Esophagus muscularis mucosa (tissue), 4 donors: ENCODE measurements around the gene OR4D5. TPM values are rescaled to one million over a fixed set of nuclear protein-coding genes. Genes with fewer than 3 reads are reported as not detected.

ENCODE experiments used
- DNase-seq: peaks from one replicate; pipeline ENCODE4 v3.0.0-alpha.2; 2017; ENCODE audit errors: extremely low spot score
- H3K27ac ChIP-seq, 4 donors: fragments of 200-600 bp; sonication (generic); replicated peaks in 1 of 4; 1 replicate in 3 of 4; 2 replicates in 1 of 4; pipeline ENCODE4 v1.5.1; 2016 to 2019; ENCODE audit warnings: mild to moderate bottlenecking in 1 of 4
- H3K27me3 ChIP-seq, 4 donors: fragments of 200-600 bp; sonication (generic); one replicate each; pipeline versions ENCODE4 v1.5.1 to v1.6.0; 2016 to 2019
- H3K36me3 ChIP-seq, 4 donors: fragments of 200-600 bp; sonication (generic); one replicate each; pipeline ENCODE4 v1.5.1; 2016 to 2019
- H3K4me1 ChIP-seq, 4 donors: fragments of 200-600 bp; sonication (generic); one replicate each; pipeline ENCODE4 v1.5.1; 2016 to 2019
- H3K4me3 ChIP-seq, 4 donors: fragments of 200-600 bp; sonication (generic); 1 replicate in 2 of 4; 2 replicates in 2 of 4; pipeline ENCODE4 v1.5.1; 2016 to 2019; ENCODE audit warnings: mild to moderate bottlenecking in 4 of 4, moderate library complexity in 1 of 4
- H3K9me3 ChIP-seq, 4 donors: fragments of 200-600 bp; sonication (generic); 1 replicate in 3 of 4; 2 replicates in 1 of 4; pipeline ENCODE4 v1.5.1; 2016 to 2019
- CTCF ChIP-seq, 3 experiments: fragments of 200-600 bp in 2 of 3; fragments of 450-650 bp in 1 of 3; sonication (generic) in 2 of 3; IDR thresholded peaks; one replicate each; pipeline ENCODE4 v1.5.1; 2017 to 2019; ENCODE audit warnings: antibody characterized with exemption in 3 of 3, mild to moderate bottlenecking in 2 of 3, moderate library complexity in 1 of 3
- EP300 ChIP-seq: sonication (generic); formaldehyde crosslinking; IDR thresholded peaks from one replicate; pipeline ENCODE4 v1.6.1; 2017; ENCODE audit warnings: antibody characterized with exemption
- POLR2A ChIP-seq: fragments of 450-650 bp; IDR thresholded peaks from one replicate; pipeline ENCODE4 v1.6.1; 2017; ENCODE audit warnings: antibody characterized with exemption, moderate library complexity, mild to moderate bottlenecking, low read depth
- POLR2AphosphoS5 ChIP-seq, 2 donors: sonication (generic); formaldehyde crosslinking; IDR thresholded peaks; one replicate each; pipeline ENCODE4 v1.6.1; 2017; ENCODE audit warnings: antibody characterized with exemption in 2 of 2
- WGBS: methylation state at CpG from one replicate; pipeline ENCODE4 v1.1.5; 2018; 5-methylcytosine and 5-hydroxymethylcytosine counted together
- intact Hi-C: fragments of 100-400 bp; cut with DNase I; formaldehyde crosslinking; loops from one replicate; pipeline ENCODE4 v1.15.1; 2023
- total RNA-seq, 4 donors: library from RNA; depleted of rRNA; stranded (reverse); fragments of >200 nt; gene quantifications; one replicate each; pipeline versions ENCODE4 v1.1.0 to v1.2.1, GENCODE V29; 2016

The OR4D5 gene
- total RNA-seq, result not detected

- no peak for DNase-seq
- Histone ChIP-seq H3K27me3 (no peaks in the 10 kb centered on the region), H3K4me3 (no peak within 1 kb of the TSS), H3K9me3 (no peaks in the 10 kb centered on the region), H3K27ac (no peak within 1 kb of the TSS), H3K4me1 (no peaks in the 10 kb centered on the region), H3K36me3 (no peaks in the 10 kb centered on the region)
- intact Hi-C loops, result no loop called here
- TF ChIP-seq EP300 (no peak), CTCF (IDR thresholded peaks at IDR 0.05) (no peak), POLR2AphosphoS5 (IDR thresholded peaks at IDR 0.05) (no peak), POLR2A (no peak)
- WGBS, result 76% methylated on average over 1 of the region's 1 CpG
Observed at GRCh38 chr11:123939317-123939716, at the start of gene OR4D5. Gene OR4D5 (plus strand): TSS chr11:123939617. CDS start chr11:123939617, 0 bp downstream.

- H3K27me3 ChIP-seq, result no peaks in the 10 kb centered on the region
- DNase-seq, result no peak
- no peaks in the 10 kb centered on the region for H3K9me3 ChIP-seq
Observed at GRCh38 chr11:123892031-123892430, 47.4 kb upstream of the OR4D5 start.

GRCh38 chr11:123899792-123900191, 39.6 kb upstream of the OR4D5 start:
- Histone ChIP-seq H3K9me3 (no peaks in the 10 kb centered on the region), H3K27me3 (no peaks in the 10 kb centered on the region), H3K4me3 (no peak overlapping the region), H3K27ac (no peak overlapping the region), H3K36me3 (no peaks in the 10 kb centered on the region), H3K4me1 (no peaks in the 10 kb centered on the region)
- intact Hi-C loops, result no loop called here
- WGBS, result 55% methylated on average over 3 of the region's 3 CpGs
- no peak for TF ChIP-seq POLR2AphosphoS5 (IDR thresholded peaks at IDR 0.05)
- TF ChIP-seq POLR2A, result no peak
- no peak for TF ChIP-seq CTCF (IDR thresholded peaks at IDR 0.05)
- no peak for TF ChIP-seq EP300
- no peak for DNase-seq

More at GRCh38 chr11:123892031-123892430, 47.4 kb upstream of the OR4D5 start:
- intact Hi-C loops, result no loop called here
- no peaks in the 10 kb centered on the region for H3K36me3 ChIP-seq
- TF ChIP-seq POLR2AphosphoS5 (IDR thresholded peaks at IDR 0.05) (no peak), CTCF (IDR thresholded peaks at IDR 0.05) (no peak), EP300 (no peak), POLR2A (no peak)
- H3K4me1 ChIP-seq, result no peaks in the 10 kb centered on the region
- no peak overlapping the region for H3K4me3 ChIP-seq
- H3K27ac ChIP-seq, result no peak overlapping the region

GRCh38 chr11:123901867-123902266, 37.5 kb upstream of the OR4D5 start, which contains the start of gene OR8D4:
Gene OR8D4 (plus strand): TSS chr11:123902167. CDS start chr11:123906432, 4,265 bp downstream.
- Histone ChIP-seq H3K4me1 (no peaks in the 10 kb centered on the region), H3K36me3 (no peaks in the 10 kb centered on the region), H3K9me3 (no peaks in the 10 kb centered on the region), H3K27me3 (no peaks in the 10 kb centered on the region), H3K4me3 (no peak within 1 kb of the TSS), H3K27ac (no peak within 1 kb of the TSS)
- no peak for TF ChIP-seq CTCF (IDR thresholded peaks at IDR 0.05)
- TF ChIP-seq EP300, result no peak
- no peak for TF ChIP-seq POLR2AphosphoS5 (IDR thresholded peaks at IDR 0.05)
- TF ChIP-seq POLR2A, result no peak
- WGBS, result 86% methylated on average over 1 of the region's 1 CpG
- no peak for DNase-seq
- intact Hi-C loops, result no loop called here

DNA sequence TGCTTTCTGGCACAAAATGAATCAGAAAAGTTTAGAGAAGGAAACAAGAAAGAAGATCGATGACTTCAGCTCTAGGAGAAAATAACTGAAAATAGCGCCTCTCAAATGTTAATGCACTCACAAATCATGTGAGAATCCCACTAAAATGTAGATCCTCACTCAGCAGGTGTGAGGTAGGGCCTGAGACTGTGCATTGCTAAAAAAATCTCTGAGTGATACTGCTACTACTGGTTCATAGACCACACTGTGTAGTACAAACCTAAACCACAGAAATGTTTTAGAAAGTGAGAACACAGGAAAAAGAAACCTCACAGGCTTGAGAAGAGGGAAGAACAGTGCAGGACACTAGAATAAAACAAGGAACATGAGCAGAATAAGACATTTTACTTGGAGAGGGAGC, 35.5 kb upstream of the OR4D5 start:
- Histone ChIP-seq H3K27ac (no peak overlapping the region), H3K4me3 (no peak overlapping the region), H3K9me3 (no peaks in the 10 kb centered on the region), H3K4me1 (no peaks in the 10 kb centered on the region), H3K36me3 (no peaks in the 10 kb centered on the region), H3K27me3 (no peaks in the 10 kb centered on the region)
- intact Hi-C loops, result no loop called here
- TF ChIP-seq CTCF (IDR thresholded peaks at IDR 0.05) (no peak), EP300 (no peak), POLR2AphosphoS5 (IDR thresholded peaks at IDR 0.05) (no peak), POLR2A (no peak)
- WGBS, result 79% methylated on average over 2 of the region's 2 CpGs
- DNase-seq, result no peak
